ENCODE data around the gene QDPR.
"Not testable (repeated sequence)": the region's sequence is repeated elsewhere in the genome, so short reads cannot be mapped to it uniquely, and the experiment has no call there.

QDPR gene

DNA sequence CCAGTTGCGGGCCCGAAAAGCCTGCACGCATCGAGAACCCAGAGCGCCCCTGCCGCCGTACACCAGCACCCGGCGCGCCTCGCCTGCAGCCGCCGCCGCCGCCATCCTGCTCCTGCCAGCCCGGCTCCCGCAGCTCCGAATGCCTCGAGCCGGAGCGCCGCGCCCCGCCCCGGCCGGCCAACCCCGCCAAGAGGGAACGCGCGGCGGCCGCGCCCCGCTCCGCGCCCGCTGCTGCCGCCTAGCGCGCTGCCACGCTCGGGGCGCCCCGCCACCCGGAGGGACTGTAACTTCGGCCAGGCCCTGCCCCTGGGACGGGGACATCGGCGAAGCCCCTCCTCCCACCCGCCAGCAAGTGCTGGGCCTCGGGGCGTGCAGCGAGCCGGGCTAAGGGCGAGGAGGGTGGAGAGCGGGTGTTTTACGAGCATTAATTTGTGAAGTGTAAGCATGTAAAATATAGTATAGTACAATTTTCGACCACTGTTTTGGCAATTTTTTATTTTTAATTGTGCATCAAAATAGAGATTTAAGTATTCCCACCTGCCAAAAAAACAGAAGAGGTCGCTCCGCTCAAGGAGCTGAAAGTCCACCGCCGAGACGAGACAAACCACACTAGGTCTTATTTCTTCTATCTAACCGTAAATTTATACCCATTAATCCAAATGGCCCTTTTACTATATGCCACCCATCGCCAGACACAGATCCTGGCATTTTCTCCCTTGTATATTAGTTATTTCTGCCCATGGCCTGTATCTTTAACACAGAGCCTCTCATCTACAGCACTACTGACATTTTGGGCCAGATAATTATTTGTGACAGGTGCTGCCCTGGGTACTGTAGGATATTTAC is at the start of gene QDPR:
TSS of gene QDPR (minus strand) at position 141 of the 846 bp plus-strand sequence. CDS start at position 105, 36 bp downstream.
- peak; percentile 71 for DNase-seq

DNA sequence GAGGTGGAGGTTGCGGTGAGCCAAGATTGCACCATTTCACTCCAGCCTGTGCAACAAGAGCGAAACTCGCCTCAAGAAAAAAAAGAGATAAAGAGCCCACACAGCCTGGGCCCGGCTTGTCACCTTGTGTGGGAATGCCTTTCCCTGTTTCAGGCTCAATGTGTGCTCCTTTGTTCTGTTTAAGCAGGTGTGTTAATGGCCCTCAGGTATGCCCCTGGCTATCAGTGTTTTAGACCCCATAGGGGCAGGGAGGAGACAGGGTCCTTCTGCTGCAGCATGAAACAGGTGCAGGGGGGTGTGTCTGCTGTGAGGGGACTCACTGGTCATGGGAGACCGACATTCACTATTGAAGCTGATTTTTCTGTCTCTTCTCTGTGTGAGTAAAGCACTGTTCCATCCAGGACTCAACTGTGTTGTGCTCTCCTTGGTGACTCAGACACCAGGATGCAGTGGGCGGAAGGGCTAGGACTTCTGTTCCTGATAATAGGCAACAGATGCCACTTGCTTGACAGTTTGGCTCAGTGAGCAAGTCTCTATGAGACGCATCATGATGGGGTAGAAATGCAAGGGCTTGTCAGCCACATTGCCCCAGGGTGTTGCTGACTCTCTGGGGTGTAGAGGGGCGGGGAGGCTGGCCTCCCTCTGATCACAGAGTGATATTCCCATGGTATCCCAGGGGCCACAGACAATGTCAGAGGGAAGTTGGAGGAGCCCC is 49.5 kb upstream of the QDPR start:
- DNase-seq: no peak

DNA sequence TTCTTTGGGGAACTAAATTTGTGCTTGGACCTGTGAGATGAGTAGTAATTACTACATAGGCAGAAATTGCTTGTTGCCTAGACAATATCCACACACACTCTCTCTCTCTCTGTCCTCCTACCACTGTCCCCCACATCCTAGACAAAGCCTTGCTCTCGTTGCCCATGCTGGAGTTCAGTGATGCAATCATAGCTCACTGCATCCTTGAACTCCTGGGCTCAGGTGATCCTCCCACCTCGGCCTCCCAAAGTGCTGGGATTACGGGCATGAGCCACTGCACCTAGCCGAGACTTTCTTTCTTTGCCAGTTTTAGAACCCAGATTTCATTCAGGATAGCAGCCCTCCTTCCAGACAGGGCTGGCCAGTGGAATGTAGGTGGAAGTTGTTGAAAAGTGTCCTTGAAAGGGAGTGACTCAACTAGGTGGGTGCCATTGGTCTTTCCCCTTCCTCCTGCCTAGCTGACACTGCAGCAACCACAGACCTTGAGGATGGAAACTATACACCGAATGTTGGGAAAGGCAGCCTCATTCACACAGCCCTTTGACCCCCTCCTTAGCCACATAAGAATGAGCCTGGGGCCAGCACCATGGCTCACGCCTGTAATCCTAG is 48.3 kb upstream of the QDPR start:
- no peak for DNase-seq

DNA sequence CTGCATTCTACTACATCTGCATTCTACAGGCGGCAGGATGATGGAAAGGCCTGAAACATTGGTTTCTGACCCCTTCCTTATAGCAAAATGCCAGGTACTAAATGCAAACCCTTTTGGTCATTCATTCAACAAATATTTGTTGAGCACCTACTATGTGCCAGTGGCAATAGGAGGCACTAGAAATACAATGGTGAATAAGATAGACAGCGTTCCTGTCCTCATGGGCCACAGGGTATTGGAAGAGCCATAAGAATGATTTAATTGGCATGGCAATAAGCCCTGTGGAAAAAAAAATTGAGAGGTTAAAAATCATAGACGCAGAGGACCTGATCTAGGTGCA is 47.8 kb upstream of the QDPR start:
- DNase-seq: no peak

DNA sequence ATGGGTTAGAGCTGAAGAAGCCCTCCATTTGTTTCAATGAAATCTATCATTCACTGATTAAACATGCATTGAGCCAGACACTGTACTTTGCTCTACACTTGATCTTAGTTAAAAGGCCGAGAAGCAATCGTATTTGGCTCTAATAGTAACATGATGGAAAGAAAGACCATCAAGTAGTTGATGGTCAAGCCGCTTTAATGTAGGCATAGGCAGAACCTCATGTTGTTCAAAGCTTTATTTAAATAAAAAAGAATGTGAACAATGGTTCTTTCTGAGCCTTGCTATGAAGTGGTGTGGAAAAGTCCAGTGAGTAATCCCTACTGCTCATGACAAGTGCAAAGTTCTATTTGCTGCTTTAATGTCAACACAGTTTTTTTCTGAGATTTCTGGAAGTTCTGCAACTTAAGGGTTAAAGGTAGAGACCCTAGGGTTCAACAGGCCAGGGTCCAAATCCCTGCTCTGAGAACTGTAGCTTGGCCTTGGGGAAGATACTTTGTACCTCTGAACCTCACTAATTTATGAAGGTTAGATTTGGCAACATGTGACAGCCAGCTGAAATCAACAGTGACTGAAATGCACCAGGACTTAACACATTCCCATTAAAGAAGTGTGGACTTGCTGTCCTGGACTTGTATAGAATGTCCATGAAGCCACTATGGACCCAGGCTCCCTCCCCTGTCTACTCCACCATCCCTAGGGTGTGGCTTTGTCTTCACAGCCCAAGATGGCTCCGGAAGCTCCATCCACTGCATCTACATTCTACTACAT is 47.2 kb upstream of the QDPR start:
- no peak for DNase-seq

DNA sequence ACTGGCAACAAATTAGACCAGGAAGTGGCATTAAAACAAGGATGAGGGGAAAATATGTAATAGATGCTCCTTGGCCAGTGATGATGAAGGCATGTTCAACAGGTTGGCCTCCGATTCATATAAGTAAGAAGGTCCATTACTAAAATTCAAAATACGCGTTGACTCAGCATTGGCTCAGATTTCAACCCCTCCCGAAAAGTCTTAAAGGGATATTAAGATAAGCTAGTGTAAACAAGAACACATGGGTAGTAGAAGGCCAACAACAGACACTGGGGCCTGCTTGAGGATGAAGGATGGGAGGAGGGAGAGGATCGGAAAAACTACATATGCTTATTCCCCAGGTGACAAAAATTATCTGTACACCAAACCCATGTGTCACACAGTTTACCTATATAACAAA is 46.0 kb upstream of the QDPR start:
- DNase-seq: no peak

DNA sequence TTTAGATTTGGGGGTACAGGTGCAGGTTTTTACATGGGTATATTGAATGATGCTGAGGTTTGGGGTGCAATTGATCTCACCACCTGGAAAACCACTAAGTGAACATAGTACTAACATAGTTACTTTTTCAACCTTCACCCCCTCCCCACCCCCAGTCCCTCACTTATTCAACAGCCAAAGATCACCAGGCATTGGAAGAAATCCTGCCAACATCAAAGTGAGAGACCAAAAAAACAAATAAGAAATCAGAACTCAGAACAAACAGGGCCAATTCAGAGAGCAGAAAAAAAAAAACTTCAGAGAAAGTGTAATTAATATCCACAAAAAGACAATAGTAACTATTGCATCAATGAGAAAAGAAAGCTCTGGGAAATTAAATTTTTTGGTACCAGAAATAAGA is 44.6 kb upstream of the QDPR start:
- no peak for DNase-seq

DNA sequence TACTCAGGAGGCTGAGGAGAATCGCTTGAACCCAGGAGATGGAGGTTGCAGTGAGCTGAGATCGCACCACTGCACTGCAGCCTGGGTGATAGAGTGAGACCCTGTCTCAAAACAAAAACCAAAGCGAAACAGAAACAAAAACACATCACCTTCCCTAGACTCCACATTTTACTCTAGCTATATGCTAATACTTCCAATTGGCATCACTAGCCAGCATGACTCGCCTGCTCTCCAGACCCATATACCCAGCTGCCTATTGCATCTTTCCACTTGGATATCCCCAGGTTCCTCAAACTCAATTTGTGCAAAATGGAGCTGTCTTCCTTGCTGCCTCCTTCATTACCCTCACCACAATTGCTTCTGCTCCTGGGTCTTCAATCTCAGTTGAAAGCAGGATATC is 42.7 kb upstream of the QDPR start:
- DNase-seq: no peak

DNA sequence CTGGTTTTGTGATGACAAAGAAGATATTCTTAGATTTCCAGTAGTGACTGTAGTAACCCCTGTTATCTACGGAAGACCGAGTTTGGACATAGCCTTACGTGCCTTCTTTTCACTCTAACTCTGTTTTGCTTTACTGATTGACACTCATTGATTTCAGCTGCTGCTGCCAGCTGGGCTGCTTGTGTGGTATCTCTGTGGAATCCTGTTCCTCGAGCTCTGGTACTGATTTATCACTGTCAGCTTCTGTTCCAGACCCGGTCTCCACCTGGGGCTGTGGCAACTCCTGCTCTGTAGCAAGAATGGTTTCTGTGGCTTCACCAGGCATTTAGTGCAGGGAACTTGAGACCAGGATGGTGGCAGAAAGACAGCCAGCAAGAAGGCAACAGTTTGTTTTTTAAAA is 40.5 kb upstream of the QDPR start:
- DNase-seq: no peak

DNA sequence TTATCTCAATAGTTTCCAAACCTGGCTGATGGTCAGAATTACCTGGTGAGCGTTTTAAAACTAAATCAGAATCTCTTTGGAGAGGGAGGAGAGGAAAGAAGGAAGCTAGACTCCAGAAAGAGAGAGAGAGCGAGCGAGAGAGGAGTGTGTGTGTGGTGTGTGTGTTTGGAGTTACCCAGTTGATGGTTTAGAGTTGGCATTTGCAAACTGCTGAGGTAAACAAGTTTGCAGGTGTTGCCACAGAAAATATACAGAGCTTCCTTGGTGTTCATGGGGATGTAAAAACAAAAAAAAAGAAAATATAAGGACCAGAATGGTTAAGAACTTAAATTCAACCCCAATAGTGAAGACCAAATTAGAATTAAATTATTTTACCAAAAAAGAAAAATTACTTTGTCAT is 38.7 kb upstream of the QDPR start:
- no peak for DNase-seq

DNA sequence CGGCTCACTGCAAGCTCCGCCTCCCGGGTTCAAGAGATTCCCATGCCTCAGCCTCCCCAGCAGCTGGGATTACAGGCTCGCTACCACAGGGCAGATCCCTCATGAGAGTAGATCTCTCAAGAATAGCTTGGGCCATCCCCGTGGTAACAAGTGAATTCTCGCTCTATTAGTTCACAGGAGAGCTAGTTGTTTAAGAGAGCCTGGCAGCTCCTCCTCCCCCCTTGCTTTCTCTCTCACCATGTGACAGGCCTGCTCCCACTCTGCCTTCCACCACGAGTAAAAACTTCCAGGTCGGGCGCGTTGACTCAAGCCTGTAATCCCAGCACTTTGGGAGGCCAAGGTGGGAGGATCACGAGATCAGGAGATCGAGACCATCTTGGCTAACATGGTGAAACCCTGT is 34.8 kb upstream of the QDPR start:
- DNase-seq: no peak

DNA sequence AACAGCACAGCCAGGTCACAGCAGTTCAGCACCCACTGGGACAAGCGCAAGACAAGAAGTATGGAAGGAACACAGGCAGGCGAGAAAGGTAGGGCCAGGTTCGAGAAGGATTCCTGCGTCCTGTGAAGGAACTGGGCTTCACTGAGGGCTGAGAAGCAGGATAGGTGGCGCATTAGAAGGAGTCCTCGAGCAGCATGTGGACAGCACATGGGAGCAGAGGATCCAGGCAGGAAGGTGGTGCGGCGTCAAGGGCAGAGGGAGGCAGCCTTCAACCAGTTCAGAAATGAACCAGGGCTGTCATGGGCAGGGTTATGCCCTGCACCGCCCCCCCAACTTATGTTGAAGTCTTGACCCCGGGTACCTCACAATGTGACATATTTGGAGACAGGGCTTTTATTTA is 34.3 kb upstream of the QDPR start:
- DNase-seq: no peak

DNA sequence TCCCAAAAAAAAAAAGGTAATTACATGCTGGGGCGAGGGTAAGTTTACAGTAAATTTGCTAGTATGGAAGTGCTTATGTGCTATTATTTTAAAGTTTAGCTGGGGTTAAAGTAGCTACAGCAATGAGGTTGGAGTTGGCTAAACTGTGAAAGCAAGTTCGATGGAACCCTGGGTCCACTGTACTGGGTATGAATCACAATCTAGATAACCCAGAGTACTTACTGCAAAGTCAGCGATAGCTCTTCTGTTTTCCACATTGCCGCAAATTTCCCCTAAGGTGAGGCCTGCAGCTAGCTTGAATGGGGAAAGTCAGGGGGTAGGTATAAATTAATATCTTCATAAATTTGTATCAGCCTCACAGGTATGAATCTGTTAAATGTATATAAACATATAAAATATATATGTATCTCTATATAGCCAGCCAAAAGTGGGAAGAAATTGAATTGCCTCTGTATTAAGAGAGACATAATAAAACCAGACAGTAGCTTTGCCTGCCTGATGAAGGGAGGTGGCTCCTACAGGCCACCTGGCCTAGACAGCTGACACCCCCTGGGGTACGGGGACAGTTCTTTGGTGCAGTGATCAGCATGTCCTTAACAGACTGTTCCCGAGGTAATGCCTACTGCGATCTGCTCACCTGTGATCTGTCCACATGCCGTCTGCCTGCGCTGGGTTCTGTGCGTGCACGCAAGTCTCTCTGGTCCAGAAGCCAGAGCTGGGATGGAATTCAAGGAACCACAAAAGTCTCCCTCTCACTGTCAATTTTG is 33.7 kb upstream of the QDPR start:
- no peak for DNase-seq

DNA sequence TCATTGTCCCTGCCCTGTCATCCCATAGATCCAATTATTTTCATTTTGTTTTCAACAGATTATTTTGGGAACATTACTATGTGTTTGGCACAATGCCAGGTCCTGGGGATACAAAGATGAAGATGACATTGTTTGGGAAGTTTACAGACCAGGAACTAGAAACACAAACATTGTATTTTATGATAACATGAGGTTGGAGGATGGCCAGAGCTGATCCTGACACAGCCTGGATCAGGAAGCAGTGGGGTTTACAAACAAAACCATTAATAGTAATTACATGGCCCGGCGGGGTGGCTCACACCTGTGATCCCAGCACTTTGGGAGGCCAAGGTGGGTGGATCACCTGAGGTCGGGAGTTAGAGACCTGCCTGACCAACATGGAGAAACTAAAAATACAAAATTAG is 32.9 kb upstream of the QDPR start:
- no peak for DNase-seq

DNA sequence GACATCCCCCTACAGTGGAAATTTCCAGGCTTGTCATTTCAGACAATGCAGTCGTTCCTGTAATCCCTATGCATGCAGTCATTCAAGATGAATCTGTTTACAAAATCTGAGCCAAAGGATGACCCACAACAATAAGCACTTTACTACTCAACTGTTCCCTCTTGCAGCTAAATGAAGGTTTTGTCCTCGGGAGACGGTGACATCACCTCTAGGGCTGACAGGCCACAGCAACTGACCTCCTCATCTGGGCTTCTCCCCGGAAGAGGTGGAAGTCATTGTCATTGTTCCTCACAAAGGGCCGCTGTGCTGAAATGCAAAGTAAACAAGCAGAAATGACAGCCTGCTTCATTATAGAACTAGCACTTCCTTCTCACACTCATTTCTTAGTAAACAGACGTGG is 32.3 kb upstream of the QDPR start:
- DNase-seq: no peak

DNA sequence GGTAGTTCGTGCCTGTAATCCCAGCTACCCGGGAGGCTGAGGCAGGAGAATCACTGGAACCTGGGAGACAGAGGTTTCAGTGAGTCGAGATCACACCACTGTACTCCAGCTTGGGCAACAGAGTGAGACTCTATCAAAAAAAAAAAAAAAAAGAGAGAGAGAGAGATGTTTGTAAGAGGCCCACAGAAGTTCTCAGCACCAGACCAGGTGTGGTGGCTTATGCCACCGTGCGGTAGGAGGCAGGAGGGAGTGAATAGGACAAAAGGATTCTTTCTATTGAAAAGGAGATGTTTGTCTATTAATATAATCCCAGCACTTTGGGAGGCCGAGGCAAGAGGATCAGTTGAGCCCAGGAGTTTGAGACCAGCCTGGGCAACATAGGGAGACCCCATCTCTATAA is 25.2 kb upstream of the QDPR start:
- DNase-seq: not testable (repeated sequence)

DNA sequence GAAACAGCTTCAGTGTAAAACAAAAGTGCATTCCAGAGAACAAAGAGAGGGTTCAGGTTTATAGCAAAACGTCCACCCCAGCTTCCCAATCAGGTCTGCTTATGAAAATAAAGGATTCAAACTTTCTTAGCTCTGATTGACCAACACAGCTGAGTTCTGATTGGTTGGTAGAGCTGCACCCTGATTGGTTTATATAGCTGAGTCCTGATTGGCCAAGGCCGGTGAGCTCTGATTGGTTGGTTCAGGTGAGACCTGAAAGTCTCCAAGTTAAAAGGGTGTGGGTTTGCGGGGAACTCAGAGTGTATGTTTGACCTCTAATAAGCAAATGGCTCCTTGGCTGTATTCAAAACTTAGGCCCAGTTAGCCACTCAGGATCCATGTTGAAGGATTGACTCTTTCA is 24.0 kb upstream of the QDPR start:
- peak; percentile 11 for DNase-seq

DNA sequence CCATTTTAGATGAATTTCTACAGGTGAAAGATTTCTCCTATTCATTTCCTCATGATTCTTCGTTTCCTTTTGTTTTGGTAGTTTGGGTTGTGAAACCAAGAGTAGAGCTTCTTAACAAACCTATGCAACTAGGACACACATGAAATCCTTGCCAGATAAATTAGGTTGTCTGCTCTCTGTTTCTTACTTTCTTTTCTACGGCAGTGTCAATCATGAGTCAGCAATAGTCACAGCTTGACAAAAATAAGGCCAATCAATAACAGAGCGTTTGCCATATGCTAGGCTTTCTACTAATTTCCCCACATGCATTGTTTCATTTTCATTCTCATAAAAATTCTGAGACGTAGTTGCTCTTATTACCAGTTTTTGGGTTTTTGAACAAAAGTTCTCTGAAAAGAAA is 23.4 kb upstream of the QDPR start:
- DNase-seq: no peak

DNA sequence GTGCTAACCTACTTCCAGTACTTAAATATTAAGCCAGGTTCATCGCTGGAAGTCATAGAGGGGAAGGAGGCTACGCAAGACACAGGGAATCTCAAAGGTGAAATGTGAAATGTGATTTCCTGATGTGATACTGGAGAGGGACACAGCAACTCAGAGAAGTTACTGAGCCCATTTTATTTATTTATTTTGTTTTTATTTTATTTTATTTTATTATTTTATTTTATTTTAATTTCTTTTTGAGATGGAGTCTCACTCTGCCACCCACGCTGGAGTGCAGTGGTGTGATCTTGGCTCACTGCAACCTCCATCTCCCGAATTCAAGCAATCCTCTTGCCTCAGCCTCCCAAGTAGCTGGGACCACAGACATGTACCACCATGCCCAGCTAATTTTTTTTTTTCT is 22.8 kb upstream of the QDPR start:
- no peak for DNase-seq

DNA sequence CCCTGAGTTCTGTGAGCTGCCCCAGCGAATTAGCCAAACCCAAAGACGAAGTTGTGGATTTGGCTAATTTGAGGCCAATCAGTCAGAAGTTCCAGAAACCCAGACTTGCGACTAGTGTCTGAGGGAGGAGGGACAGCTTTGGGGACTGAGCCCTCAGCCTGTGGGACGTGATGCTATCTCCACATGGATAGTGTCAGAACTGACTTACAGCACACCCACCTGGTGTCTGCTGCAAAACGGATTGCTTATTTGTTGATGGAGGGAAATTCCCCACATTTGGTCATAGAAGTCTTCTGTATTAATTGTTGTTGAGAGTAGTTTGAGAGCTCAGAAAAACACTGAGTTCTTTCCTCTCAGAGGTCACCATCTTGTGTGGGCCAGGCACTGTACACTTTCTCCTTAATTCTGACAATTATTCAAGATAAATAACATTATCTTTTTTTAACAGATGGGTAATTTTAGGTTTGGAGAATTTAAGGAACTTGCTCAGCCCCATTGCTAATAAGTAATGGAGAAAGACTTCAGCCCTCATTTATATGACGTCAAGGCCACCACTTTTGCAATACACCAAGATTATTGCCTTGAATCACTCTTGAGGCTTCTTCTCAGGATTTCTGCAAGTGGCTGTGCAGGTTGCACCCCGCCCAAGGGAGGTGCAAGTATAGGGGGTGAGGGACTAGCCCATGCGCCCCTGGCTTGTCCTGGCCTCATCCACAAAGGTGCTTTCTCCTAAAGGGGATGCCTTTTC is 19.8 kb upstream of the QDPR start:
- DNase-seq: no peak

DNA sequence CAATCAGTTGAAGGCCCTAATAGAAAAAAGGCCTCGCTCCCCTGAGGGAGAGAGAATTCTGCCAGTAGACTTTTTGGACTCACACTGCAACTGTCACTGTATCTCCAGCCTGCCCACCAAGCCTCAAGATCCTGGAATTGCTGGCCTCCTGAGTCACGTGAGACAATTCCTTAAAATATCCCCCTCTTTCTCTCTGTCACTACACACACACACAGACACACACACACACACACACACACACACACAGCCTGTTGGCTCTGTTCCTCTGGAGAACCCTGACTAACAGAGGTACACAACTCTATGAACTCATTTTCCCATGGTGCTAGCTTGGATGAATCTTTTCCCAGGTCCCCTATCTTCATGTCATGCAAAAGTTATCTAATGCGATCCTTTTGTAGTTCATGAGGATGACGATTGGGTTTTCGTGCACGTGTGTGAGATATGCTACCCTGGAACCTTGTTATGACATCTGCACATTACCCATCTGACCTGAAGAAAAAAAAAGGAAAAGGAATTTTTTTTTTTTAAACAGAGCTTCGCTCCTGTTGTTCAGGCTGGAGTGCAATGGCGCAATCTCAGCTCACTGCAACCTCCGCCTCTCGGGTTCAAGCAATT is 16.8 kb upstream of the QDPR start:
- DNase-seq: no peak
